ENCODE results near the gene HJURP. TPM values are rescaled to one million over a fixed set of nuclear protein-coding genes. Genes with fewer than 3 reads are reported as not detected.

The HJURP gene
- total RNA-seq, 6 donors from 2014 or later, result 0.98 to 3.2 (median 1.3) TPM; not detected in 1

DNA sequence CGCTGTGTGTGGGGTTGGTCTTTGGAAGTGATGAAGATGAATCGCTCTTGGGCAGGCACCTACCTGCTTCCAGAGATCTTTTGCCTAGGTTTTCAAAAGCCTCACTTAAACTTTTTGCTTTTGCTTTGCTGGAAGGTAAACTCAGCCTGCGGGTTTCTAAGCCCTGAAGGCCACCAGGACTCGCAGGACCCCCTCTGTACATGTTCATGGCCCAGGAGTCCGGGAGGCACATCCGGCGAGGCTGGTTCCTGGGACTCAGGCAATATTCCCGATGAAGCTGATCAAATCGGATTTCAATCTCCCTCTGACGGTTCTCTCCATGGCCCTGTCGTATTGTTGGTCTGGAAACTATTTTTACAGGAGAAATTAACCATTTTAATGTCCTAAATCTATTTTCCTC lies 13.2 kb downstream of the HJURP start:
- DNase-seq (no peak), ATAC-seq (ENCODE audit: low FRiP score in 2 of 2) (no peak)
- TF ChIP-seq EP300 (IDR thresholded peaks at IDR 0.05) (no peak), POLR2AphosphoS5 (IDR thresholded peaks at IDR 0.05) (no peak), POLR2A (IDR thresholded peaks at IDR 0.05) (no peak)
- TF ChIP-seq, protein P1, sequence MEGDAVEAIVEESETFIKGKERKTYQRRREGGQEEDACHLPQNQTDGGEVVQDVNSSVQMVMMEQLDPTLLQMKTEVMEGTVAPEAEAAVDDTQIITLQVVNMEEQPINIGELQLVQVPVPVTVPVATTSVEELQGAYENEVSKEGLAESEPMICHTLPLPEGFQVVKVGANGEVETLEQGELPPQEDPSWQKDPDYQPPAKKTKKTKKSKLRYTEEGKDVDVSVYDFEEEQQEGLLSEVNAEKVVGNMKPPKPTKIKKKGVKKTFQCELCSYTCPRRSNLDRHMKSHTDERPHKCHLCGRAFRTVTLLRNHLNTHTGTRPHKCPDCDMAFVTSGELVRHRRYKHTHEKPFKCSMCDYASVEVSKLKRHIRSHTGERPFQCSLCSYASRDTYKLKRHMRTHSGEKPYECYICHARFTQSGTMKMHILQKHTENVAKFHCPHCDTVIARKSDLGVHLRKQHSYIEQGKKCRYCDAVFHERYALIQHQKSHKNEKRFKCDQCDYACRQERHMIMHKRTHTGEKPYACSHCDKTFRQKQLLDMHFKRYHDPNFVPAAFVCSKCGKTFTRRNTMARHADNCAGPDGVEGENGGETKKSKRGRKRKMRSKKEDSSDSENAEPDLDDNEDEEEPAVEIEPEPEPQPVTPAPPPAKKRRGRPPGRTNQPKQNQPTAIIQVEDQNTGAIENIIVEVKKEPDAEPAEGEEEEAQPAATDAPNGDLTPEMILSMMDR (IDR thresholded peaks at IDR 0.05), result no peak
- Histone ChIP-seq H3K9me3 (no peaks in the 10 kb centered on the region), H3K4me1 (no peaks in the 10 kb centered on the region), H3K4me3 (no peak overlapping the region), H3K27ac (no peak overlapping the region), H3K36me3 (no peaks in the 10 kb centered on the region), H3K27me3 (no peaks in the 10 kb centered on the region)
- WGBS, 2 donors, result 93 to 94% methylated on average over 11 of the region's 11 CpGs

DNA sequence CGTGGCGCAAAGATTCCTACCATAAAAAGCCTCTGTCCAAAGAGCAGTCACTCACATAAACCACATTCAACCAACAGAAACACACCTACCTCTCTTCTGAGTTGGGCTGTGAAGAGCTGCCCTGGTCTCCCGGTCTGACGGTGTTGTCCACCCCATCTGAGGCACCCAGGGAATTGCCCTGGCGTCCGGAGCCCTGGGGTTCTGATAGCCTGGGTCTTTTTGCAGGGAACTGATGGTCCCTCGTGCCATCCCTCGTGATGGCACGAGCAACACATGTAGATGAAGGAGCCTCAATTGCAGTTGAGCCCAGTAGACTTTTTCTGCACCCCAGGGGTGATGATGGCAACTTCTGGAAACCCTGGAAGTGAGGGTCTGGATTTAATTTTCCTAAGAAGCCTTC lies 13.8 kb downstream of the HJURP start:
- no peaks in the 10 kb centered on the region for H3K36me3 ChIP-seq
- 95 to 99% methylated on average over 5 to 9 of the region's 9 CpGs for WGBS, 2 donors
- no peaks in the 10 kb centered on the region for H3K4me1 ChIP-seq
- no peak for TF ChIP-seq POLR2A (IDR thresholded peaks at IDR 0.05)
- TF ChIP-seq, protein P1 (IDR thresholded peaks at IDR 0.05), result no peak
- TF ChIP-seq POLR2AphosphoS5 (IDR thresholded peaks at IDR 0.05), result no peak
- TF ChIP-seq EP300 (IDR thresholded peaks at IDR 0.05), result no peak
- no peaks in the 10 kb centered on the region for H3K9me3 ChIP-seq
- H3K4me3 ChIP-seq, result no peak overlapping the region
- H3K27ac ChIP-seq, result no peak overlapping the region
- no peak for DNase-seq
- H3K27me3 ChIP-seq, result no peaks in the 10 kb centered on the region
- ATAC-seq (ENCODE audit: low FRiP score in 2 of 2), result no peak

DNA sequence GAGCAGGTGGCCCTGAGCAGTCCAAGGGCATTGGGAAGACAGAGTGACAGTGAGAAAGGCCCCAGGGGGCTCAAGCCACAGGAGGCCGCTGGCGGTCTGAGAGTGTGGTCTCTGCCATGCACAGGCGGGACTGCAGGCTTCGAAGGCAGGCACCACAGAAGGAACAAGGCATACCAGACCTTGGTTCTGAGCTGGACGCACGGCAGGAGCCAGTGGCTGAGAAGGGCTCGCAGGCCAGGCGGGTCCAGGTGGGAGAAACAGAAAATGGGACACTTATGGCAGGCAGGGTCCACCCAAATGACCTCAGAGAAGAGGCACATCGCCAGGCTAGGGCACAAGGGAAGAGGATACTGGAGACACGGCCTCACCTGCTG lies 14.9 kb downstream of the HJURP start:
- Histone ChIP-seq H3K27me3 (no peaks in the 10 kb centered on the region), H3K4me3 (no peak overlapping the region), H3K9me3 (no peaks in the 10 kb centered on the region), H3K36me3 (no peaks in the 10 kb centered on the region), H3K27ac (no peak overlapping the region), H3K4me1 (no peaks in the 10 kb centered on the region)
- TF ChIP-seq POLR2A (IDR thresholded peaks at IDR 0.05), result no peak
- no peak for TF ChIP-seq EP300 (IDR thresholded peaks at IDR 0.05)
- no peak for TF ChIP-seq POLR2AphosphoS5 (IDR thresholded peaks at IDR 0.05)
- TF ChIP-seq, protein P1 (IDR thresholded peaks at IDR 0.05), result no peak
- DNase-seq, result no peak
- 96 to 100% methylated on average over 10 of the region's 10 CpGs for WGBS, 2 donors
- peak in 1 of 2 donors; percentile 21 for ATAC-seq (ENCODE audit: low FRiP score in 2 of 2)

DNA sequence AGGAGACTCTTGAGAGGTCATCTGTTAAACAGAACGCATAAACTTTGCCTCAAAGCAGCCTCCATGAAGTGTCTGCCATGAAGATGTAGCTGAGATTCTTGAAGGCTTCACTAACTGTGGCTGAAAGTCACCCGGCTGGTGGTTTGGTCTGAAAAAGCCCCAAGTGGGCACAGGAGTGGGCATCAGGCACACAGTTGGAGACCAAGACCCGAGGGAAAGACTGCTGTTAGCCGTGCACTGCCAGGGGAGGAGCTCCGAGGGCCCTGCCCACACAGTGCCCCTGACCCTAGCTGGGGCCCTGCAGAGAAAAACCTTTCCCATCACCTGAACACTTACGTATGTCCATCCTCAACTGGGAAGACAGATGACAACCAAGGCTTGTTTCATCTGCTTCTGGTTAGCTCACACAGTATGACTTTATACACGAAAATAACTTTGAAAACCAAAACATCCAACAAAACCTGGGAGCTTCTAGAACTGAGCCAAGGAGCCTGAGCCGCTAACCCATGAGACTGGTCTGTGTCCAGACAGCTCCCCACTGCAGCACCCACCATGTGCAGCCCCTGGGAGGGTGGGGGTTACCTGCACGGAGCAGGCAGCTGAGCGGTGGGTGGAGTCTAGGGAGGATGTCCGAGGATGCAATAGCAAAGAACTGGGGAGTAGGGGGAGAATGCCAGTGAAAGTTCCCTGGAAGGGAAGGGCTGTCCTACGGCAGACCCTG lies 15.4 kb downstream of the HJURP start:
- Histone ChIP-seq H3K27ac (no peak overlapping the region), H3K4me3 (no peak overlapping the region), H3K4me1 (no peaks in the 10 kb centered on the region), H3K27me3 (no peaks in the 10 kb centered on the region), H3K9me3 (no peaks in the 10 kb centered on the region), H3K36me3 (no peaks in the 10 kb centered on the region)
- 91 to 96% methylated on average over 12 of the region's 12 CpGs for WGBS, 2 donors
- no peak for TF ChIP-seq POLR2A (IDR thresholded peaks at IDR 0.05)
- TF ChIP-seq, protein P1 (IDR thresholded peaks at IDR 0.05), result no peak
- TF ChIP-seq EP300 (IDR thresholded peaks at IDR 0.05), result no peak
- TF ChIP-seq POLR2AphosphoS5 (IDR thresholded peaks at IDR 0.05), result no peak
- DNase-seq (no peak), ATAC-seq (ENCODE audit: low FRiP score in 2 of 2) (peak; percentile 25 to 36)

DNA sequence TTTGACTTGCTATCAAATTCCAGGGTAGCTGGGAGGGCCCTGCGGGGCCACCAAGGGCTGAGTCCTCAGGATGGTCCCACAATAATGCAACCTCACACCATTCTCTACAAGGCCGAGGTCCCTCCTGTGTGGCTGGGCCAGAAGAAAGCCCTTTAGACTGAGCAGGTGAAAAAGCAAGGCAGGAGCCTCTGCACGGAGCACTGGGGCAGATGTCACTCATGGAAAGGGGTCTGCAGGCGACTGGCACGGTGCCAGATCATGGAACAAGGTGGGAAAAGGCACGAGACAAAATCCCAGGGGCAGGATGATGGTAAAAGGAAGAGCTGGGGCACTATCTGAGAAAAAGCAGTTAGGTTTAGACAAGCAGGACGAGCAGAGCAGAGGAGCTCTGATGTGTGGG lies 16.1 kb downstream of the HJURP start:
- Histone ChIP-seq H3K9me3 (no peaks in the 10 kb centered on the region), H3K4me1 (no peaks in the 10 kb centered on the region), H3K27ac (no peak overlapping the region), H3K36me3 (no peaks in the 10 kb centered on the region), H3K4me3 (no peak overlapping the region), H3K27me3 (no peaks in the 10 kb centered on the region)
- 74 to 92% methylated on average over 7 of the region's 7 CpGs for WGBS, 2 donors
- ATAC-seq (ENCODE audit: low FRiP score in 2 of 2) (no peak), DNase-seq (no peak)
- TF ChIP-seq EP300 (IDR thresholded peaks at IDR 0.05) (no peak), POLR2A (IDR thresholded peaks at IDR 0.05) (no peak), POLR2AphosphoS5 (IDR thresholded peaks at IDR 0.05) (no peak)
- TF ChIP-seq, protein P1 (IDR thresholded peaks at IDR 0.05), result no peak

Measured in upper lobe of left lung (tissue), 6 donors.